Measurements from ENCODE around the gene SLBP.

SLBP gene

DNA sequence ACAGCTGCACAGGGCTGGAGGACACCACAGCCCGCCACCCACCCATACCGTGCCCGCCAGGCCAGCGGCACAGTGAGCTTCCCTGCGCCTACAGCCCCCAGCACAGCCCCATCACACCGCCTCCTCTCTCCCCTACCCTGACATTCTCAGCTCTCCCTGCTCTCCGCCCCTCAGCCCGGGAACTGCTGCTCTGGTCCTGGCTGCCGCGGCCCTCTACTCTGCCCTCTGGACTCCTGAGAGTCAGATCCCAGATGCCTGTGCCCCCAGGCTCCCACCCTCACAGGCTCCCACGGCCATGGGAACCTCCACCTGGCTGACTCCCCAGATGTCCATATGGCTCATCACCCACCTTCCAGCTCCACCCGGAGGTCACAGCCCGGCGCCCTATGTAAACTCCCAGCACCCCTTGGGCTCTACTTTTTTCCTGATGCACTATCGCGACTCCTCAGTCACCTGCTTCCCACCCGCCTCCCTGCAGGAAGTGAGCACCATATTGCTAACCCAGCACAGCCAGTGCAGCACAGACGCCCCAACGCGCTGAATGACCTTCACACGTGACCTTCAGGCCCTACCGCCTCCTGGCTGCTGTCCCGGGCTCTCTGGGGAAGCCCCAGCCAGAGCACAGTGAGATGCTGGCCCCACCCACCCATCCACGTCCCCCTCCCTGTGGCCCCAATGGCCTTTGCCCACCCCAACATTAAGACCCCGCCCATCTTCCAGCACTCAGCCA is 51.0 kb downstream of the SLBP start:
- H4K91ac ChIP-seq (ENCODE audit: low read length) = no peak overlapping the region
- peaks cover 3% of the 10 kb centered on the region for H3K79me1 ChIP-seq (replicated peaks; ENCODE audit: low read length, poor library complexity, severe bottlenecking)
- no peak overlapping the region for H3K27ac ChIP-seq (ENCODE audit: low read length, poor library complexity, severe bottlenecking)
- no peak overlapping the region for H3K18ac ChIP-seq (ENCODE audit: low read depth in 1 of 2, low read length in 2 of 2)
- H3K4me3 ChIP-seq (ENCODE audit: insufficient read depth in 1 of 2, low read depth in 1 of 2, low read length in 2 of 2) = no peak overlapping the region
- peaks cover 0 to 26% of the 10 kb centered on the region in 2 experiments for H3K36me3 ChIP-seq (ENCODE audit: control insufficient read depth in 1 of 2, insufficient read depth in 2 of 2, low read depth in 1 of 2, low read length in 2 of 2)
- no peak overlapping the region for H4K8ac ChIP-seq (ENCODE audit: low read length)
- no peak overlapping the region for H3K4me2 ChIP-seq (ENCODE audit: low read length, poor library complexity, severe bottlenecking)
- H3K4me1 ChIP-seq (ENCODE audit: control insufficient read depth, insufficient read depth, low read depth, low read length) = peaks cover 10% of the 10 kb centered on the region
- no peak overlapping the region for H2BK12ac ChIP-seq (ENCODE audit: low read length in 2 of 2)
- no peak overlapping the region for H2BK5ac ChIP-seq (ENCODE audit: low read depth, low read length, poor library complexity, severe bottlenecking)
- DNase-seq = no peak
- H3K23ac ChIP-seq (ENCODE audit: low read length in 2 of 2) = no peak overlapping the region
- H3K27me3 ChIP-seq (ENCODE audit: control insufficient read depth in 1 of 2, insufficient read depth in 1 of 2, low read length in 2 of 2) = no peaks in the 10 kb centered on the region
- H3K9ac ChIP-seq (ENCODE audit: low read length) = no peak overlapping the region
- no peak overlapping the region for H3K14ac ChIP-seq (ENCODE audit: low read length in 2 of 2)
- H2AFZ ChIP-seq (ENCODE audit: low read depth, low read length) = no peak overlapping the region
- 84% methylated on average over 25 of the region's 25 CpGs for WGBS
- no peak overlapping the region for H2BK120ac ChIP-seq (ENCODE audit: low read depth, low read length)
- no peak overlapping the region for H2AK5ac ChIP-seq (ENCODE audit: low read length, severe bottlenecking)
- no peaks in the 10 kb centered on the region for H3K9me3 ChIP-seq (ENCODE audit: control insufficient read depth, low read length)
- H2BK15ac ChIP-seq (ENCODE audit: low read depth, poor library complexity, severe bottlenecking) = no peak overlapping the region
- H3K4ac ChIP-seq (ENCODE audit: low read depth in 1 of 2, low read length in 2 of 2) = no peak overlapping the region

DNA sequence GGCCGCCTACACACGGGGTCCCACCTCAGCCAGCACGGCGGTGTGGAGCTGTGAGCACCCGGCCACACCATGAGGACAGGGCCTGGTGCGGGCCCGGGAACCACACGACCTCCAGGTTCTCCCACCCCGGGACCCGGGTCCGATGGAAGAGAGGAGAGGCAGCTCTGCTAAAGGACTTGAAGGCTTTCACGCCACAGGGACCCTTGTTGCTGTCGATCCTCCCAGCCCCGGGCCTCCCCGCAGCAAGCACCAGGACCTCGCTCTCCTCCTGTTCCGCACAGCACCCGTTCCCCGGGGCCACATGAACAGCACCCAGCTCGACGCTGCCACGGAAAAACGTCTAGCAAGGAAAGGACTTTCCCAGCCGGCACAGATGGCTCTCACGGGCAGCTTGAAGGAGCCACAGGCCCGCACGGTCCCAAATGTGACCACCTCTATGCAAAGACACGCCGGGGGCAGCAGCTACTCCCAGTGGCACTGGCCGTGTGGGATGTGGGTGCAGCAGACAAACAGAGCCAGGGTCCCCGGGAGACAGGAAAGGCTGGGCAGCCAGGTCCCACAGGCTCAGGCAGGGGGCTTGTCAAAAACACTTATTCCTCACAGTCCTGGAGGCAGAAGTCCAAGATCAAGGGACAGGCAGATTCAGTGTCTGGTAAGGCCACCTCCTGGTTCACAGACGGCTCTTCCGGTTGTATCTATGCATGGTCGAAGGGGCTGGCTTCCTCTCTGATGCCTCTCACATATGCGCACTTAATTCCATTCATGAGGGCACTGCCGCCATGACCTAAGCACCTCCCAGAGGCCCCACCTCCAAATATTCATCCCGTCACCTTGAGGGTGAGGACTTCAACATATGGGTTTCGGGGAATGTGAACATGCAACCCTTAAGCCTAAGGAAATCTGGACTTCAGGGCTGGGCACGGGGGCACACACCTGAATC is 52.7 kb downstream of the SLBP start:
- no peak overlapping the region for H2BK5ac ChIP-seq (ENCODE audit: low read depth, low read length, poor library complexity, severe bottlenecking)
- no peak overlapping the region for H3K9ac ChIP-seq (ENCODE audit: low read length)
- H3K36me3 ChIP-seq (ENCODE audit: control insufficient read depth in 1 of 2, insufficient read depth in 2 of 2, low read depth in 1 of 2, low read length in 2 of 2) = peaks cover 0 to 40% of the 10 kb centered on the region in 2 experiments
- DNase-seq = no peak
- WGBS = 90% methylated on average over 39 of the region's 39 CpGs
- H3K4me1 ChIP-seq (ENCODE audit: control insufficient read depth, insufficient read depth, low read depth, low read length) = peaks cover 11% of the 10 kb centered on the region
- no peak overlapping the region for H4K91ac ChIP-seq (ENCODE audit: low read length)
- no peak overlapping the region for H3K23ac ChIP-seq (ENCODE audit: low read length in 2 of 2)
- no peak overlapping the region for H4K8ac ChIP-seq (ENCODE audit: low read length)
- H2AK5ac ChIP-seq (ENCODE audit: low read length, severe bottlenecking) = no peak overlapping the region
- H2BK15ac ChIP-seq (ENCODE audit: low read depth, poor library complexity, severe bottlenecking) = no peak overlapping the region
- peak overlapping the region in 1 of 2 experiments; percentile 36 for H3K14ac ChIP-seq (ENCODE audit: low read length in 2 of 2)
- no peak overlapping the region for H3K4me3 ChIP-seq (ENCODE audit: insufficient read depth in 1 of 2, low read depth in 1 of 2, low read length in 2 of 2)
- no peaks in the 10 kb centered on the region for H3K9me3 ChIP-seq (ENCODE audit: control insufficient read depth, low read length)
- no peak overlapping the region for H3K4ac ChIP-seq (ENCODE audit: low read depth in 1 of 2, low read length in 2 of 2)
- peaks cover 3% of the 10 kb centered on the region for H3K79me1 ChIP-seq (replicated peaks; ENCODE audit: low read length, poor library complexity, severe bottlenecking)
- no peak overlapping the region for H3K27ac ChIP-seq (ENCODE audit: low read length, poor library complexity, severe bottlenecking)
- no peak overlapping the region for H2BK120ac ChIP-seq (ENCODE audit: low read depth, low read length)
- no peak overlapping the region for H3K4me2 ChIP-seq (ENCODE audit: low read length, poor library complexity, severe bottlenecking)
- H2BK12ac ChIP-seq (ENCODE audit: low read length in 2 of 2) = no peak overlapping the region
- no peak overlapping the region for H3K18ac ChIP-seq (ENCODE audit: low read depth in 1 of 2, low read length in 2 of 2)
- H2AFZ ChIP-seq (ENCODE audit: low read depth, low read length) = no peak overlapping the region
- no peaks in the 10 kb centered on the region for H3K27me3 ChIP-seq (ENCODE audit: control insufficient read depth in 1 of 2, insufficient read depth in 1 of 2, low read length in 2 of 2)

DNA sequence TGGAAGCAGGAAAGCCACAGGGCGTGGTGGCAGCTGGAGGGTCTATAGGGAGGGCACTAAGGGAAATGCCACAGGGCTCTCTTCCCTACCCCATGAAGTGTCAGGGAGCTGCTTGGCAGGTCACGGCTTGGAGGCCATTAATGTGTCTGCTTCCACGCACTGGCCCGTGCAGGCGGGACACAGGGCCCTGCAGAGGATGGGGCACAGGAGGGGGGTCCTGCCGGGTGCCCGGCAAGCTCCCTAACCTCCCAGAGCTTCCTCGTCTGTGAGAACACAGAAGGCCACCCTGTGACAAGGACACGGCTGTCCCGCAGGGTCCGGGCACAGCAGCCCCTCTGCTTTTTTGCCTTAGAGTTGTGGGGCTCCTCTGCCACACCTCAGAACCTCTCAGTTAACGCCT is 53.5 kb downstream of the SLBP start:
- H3K18ac ChIP-seq (ENCODE audit: low read depth in 1 of 2, low read length in 2 of 2) = no peak overlapping the region
- H2BK15ac ChIP-seq (ENCODE audit: low read depth, poor library complexity, severe bottlenecking) = no peak overlapping the region
- H3K27me3 ChIP-seq (ENCODE audit: control insufficient read depth in 1 of 2, insufficient read depth in 1 of 2, low read length in 2 of 2) = no peaks in the 10 kb centered on the region
- H4K8ac ChIP-seq (ENCODE audit: low read length) = no peak overlapping the region
- peaks cover 11% of the 10 kb centered on the region for H3K4me1 ChIP-seq (ENCODE audit: control insufficient read depth, insufficient read depth, low read depth, low read length)
- H2AFZ ChIP-seq (ENCODE audit: low read depth, low read length) = no peak overlapping the region
- no peak overlapping the region for H2BK120ac ChIP-seq (ENCODE audit: low read depth, low read length)
- H3K9ac ChIP-seq (ENCODE audit: low read length) = no peak overlapping the region
- no peak overlapping the region for H3K4ac ChIP-seq (ENCODE audit: low read depth in 1 of 2, low read length in 2 of 2)
- H3K23ac ChIP-seq (ENCODE audit: low read length in 2 of 2) = no peak overlapping the region
- no peak for DNase-seq
- H3K4me2 ChIP-seq (ENCODE audit: low read length, poor library complexity, severe bottlenecking) = no peak overlapping the region
- no peaks in the 10 kb centered on the region for H3K9me3 ChIP-seq (ENCODE audit: control insufficient read depth, low read length)
- no peak overlapping the region for H4K91ac ChIP-seq (ENCODE audit: low read length)
- no peak overlapping the region for H3K4me3 ChIP-seq (ENCODE audit: insufficient read depth in 1 of 2, low read depth in 1 of 2, low read length in 2 of 2)
- H3K14ac ChIP-seq (ENCODE audit: low read length in 2 of 2) = no peak overlapping the region
- H2AK5ac ChIP-seq (ENCODE audit: low read length, severe bottlenecking) = no peak overlapping the region
- H3K27ac ChIP-seq (ENCODE audit: low read length, poor library complexity, severe bottlenecking) = no peak overlapping the region
- H2BK12ac ChIP-seq (ENCODE audit: low read length in 2 of 2) = no peak overlapping the region
- peaks cover 6% of the 10 kb centered on the region for H3K79me1 ChIP-seq (replicated peaks; ENCODE audit: low read length, poor library complexity, severe bottlenecking)
- WGBS = 93% methylated on average over 11 of the region's 12 CpGs
- H2BK5ac ChIP-seq (ENCODE audit: low read depth, low read length, poor library complexity, severe bottlenecking) = no peak overlapping the region
- peaks cover 0 to 48% of the 10 kb centered on the region in 2 experiments for H3K36me3 ChIP-seq (ENCODE audit: control insufficient read depth in 1 of 2, insufficient read depth in 2 of 2, low read depth in 1 of 2, low read length in 2 of 2)

DNA sequence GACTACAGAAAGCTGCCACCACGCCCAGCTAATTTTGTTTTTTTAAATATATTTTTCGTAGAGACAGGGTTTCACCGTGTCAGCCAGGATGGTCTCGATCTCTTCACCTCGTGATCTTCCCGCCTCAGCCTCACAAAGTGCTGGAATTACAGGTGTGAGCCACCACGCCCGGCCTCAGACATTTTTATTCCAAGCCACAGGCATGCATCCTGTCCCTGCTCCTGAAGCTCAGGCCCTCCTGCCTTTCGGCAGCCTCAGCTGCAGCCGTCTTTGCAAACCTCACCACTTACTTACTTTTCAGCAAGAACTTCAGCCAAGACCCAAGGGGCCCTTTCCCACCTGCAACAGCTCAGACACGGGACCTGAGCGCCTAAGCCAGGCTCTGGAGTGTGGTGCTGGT is 54.0 kb downstream of the SLBP start:
- no peak overlapping the region for H3K27ac ChIP-seq (ENCODE audit: low read length, poor library complexity, severe bottlenecking)
- H3K9ac ChIP-seq (ENCODE audit: low read length) = no peak overlapping the region
- no peak for DNase-seq
- no peak overlapping the region for H3K18ac ChIP-seq (ENCODE audit: low read depth in 1 of 2, low read length in 2 of 2)
- no peak overlapping the region for H3K14ac ChIP-seq (ENCODE audit: low read length in 2 of 2)
- H2BK120ac ChIP-seq (ENCODE audit: low read depth, low read length) = no peak overlapping the region
- H3K23ac ChIP-seq (ENCODE audit: low read length in 2 of 2) = no peak overlapping the region
- no peak overlapping the region for H3K4ac ChIP-seq (ENCODE audit: low read depth in 1 of 2, low read length in 2 of 2)
- 89% methylated on average over 12 of the region's 12 CpGs for WGBS
- H3K4me2 ChIP-seq (ENCODE audit: low read length, poor library complexity, severe bottlenecking) = no peak overlapping the region
- H3K4me1 ChIP-seq (ENCODE audit: control insufficient read depth, insufficient read depth, low read depth, low read length) = peaks cover 11% of the 10 kb centered on the region
- no peaks in the 10 kb centered on the region for H3K9me3 ChIP-seq (ENCODE audit: control insufficient read depth, low read length)
- H4K91ac ChIP-seq (ENCODE audit: low read length) = no peak overlapping the region
- H3K4me3 ChIP-seq (ENCODE audit: insufficient read depth in 1 of 2, low read depth in 1 of 2, low read length in 2 of 2) = no peak overlapping the region
- no peak overlapping the region for H2AFZ ChIP-seq (ENCODE audit: low read depth, low read length)
- no peak overlapping the region for H2AK5ac ChIP-seq (ENCODE audit: low read length, severe bottlenecking)
- peaks cover 0 to 48% of the 10 kb centered on the region in 2 experiments for H3K36me3 ChIP-seq (ENCODE audit: control insufficient read depth in 1 of 2, insufficient read depth in 2 of 2, low read depth in 1 of 2, low read length in 2 of 2)
- H2BK15ac ChIP-seq (ENCODE audit: low read depth, poor library complexity, severe bottlenecking) = no peak overlapping the region
- no peak overlapping the region for H4K8ac ChIP-seq (ENCODE audit: low read length)
- peaks cover 6% of the 10 kb centered on the region for H3K79me1 ChIP-seq (replicated peaks; ENCODE audit: low read length, poor library complexity, severe bottlenecking)
- H3K27me3 ChIP-seq (ENCODE audit: control insufficient read depth in 1 of 2, insufficient read depth in 1 of 2, low read length in 2 of 2) = no peaks in the 10 kb centered on the region
- H2BK12ac ChIP-seq (ENCODE audit: low read length in 2 of 2) = no peak overlapping the region
- H2BK5ac ChIP-seq (ENCODE audit: low read depth, low read length, poor library complexity, severe bottlenecking) = no peak overlapping the region
